ENCODE data around the gene CCDC39. TPM values are rescaled to one million over a fixed set of nuclear protein-coding genes. Genes with fewer than 3 reads are reported as not detected.
A peak's percentile ranks its signal among the peaks of the same experiment; 100 is the strongest.

The CCDC39 gene
- total RNA-seq (ENCODE audit: unreplicated experiment) = not detected
- long read RNA-seq = 0 reads

- H3K9me3 Mint-ChIP-seq (ENCODE audit: unreplicated experiment) = peaks cover 4% of the 10 kb centered on the region
- H3K36me3 Mint-ChIP-seq (ENCODE audit: unreplicated experiment) = no peaks in the 10 kb centered on the region
- peak; percentile 88 for DNase-seq
- peaks cover 4% of the 10 kb centered on the region for H3K27me3 Mint-ChIP-seq (ENCODE audit: unreplicated experiment)
- peak within 1 kb of the TSS; percentile 98 for H3K4me3 Mint-ChIP-seq (ENCODE audit: unreplicated experiment)
- H3K4me1 Mint-ChIP-seq (ENCODE audit: low read depth, unreplicated experiment) = no peaks in the 10 kb centered on the region
- H3K27ac Mint-ChIP-seq (ENCODE audit: unreplicated experiment) = peak within 1 kb of the TSS; percentile 23
- no peak for TF ChIP-seq CTCF (IDR thresholded peaks at IDR 0.05; ENCODE audit: partially characterized antibody, unreplicated experiment)
Measured at GRCh38 chr3:180679178-180680096, at the start of gene CCDC39. Gene CCDC39 (minus strand): TSS chr3:180679489. CDS start chr3:180679380, 109 bp downstream.

DNA sequence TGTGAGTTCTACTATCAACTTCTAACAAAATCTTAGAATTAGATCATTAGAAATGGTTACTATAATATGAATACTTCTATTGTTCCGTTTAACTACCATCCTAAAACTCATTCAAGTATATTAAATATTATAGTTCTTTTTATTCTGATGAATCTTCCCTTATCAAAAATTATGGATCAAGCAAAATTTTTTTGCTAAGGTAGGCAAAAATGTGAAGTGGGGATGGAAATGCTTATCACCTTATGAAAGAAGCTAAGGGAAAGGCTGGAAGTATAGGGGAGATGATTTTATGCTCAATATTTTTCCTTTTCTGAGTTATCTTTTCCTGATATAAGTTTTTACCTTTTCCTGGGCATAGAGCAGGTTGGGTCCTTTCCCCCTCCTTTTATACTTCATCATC, 40.7 kb upstream of the CCDC39 start:
- H3K4me1 Mint-ChIP-seq (ENCODE audit: low read depth, unreplicated experiment) = no peaks in the 10 kb centered on the region
- TF ChIP-seq CTCF (IDR thresholded peaks at IDR 0.05; ENCODE audit: partially characterized antibody, unreplicated experiment) = no peak
- no peak overlapping the region for H3K4me3 Mint-ChIP-seq (ENCODE audit: unreplicated experiment)
- no peaks in the 10 kb centered on the region for H3K9me3 Mint-ChIP-seq (ENCODE audit: unreplicated experiment)
- H3K36me3 Mint-ChIP-seq (ENCODE audit: unreplicated experiment) = no peaks in the 10 kb centered on the region
- no peaks in the 10 kb centered on the region for H3K27me3 Mint-ChIP-seq (ENCODE audit: unreplicated experiment)
- no peak for DNase-seq
- H3K27ac Mint-ChIP-seq (ENCODE audit: unreplicated experiment) = no peak overlapping the region

- no peaks in the 10 kb centered on the region for H3K4me1 Mint-ChIP-seq (ENCODE audit: low read depth, unreplicated experiment)
- no peak for TF ChIP-seq CTCF (IDR thresholded peaks at IDR 0.05; ENCODE audit: partially characterized antibody, unreplicated experiment)
- no peak for DNase-seq
- H3K9me3 Mint-ChIP-seq (ENCODE audit: unreplicated experiment) = peaks cover 3% of the 10 kb centered on the region
- H3K27ac Mint-ChIP-seq (ENCODE audit: unreplicated experiment) = no peak overlapping the region
- no peak overlapping the region for H3K4me3 Mint-ChIP-seq (ENCODE audit: unreplicated experiment)
- H3K27me3 Mint-ChIP-seq (ENCODE audit: unreplicated experiment) = no peaks in the 10 kb centered on the region
- no peaks in the 10 kb centered on the region for H3K36me3 Mint-ChIP-seq (ENCODE audit: unreplicated experiment)
Measured at GRCh38 chr3:180707896-180708295, 28.6 kb upstream of the CCDC39 start.

DNA sequence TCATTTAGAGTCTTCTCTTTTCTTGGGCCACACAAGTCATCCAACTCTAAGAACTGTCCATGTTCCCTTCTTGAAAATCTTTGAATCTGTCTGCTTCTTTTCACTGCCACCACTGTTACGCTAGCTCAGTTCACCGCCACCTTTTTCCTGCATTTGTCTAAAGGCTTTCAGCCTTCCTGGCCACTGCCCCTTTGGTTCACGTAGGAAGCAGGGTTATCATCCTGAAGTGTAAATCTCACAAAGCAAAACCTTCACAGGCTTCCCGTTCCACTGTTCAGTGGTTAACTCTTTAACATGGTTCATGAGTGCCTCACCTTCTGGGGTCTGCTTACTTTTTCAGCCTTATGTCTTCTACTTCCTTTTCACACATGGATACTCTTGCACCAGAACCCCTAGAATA, 26.3 kb upstream of the CCDC39 start:
- no peaks in the 10 kb centered on the region for H3K36me3 Mint-ChIP-seq (ENCODE audit: unreplicated experiment)
- no peaks in the 10 kb centered on the region for H3K27me3 Mint-ChIP-seq (ENCODE audit: unreplicated experiment)
- peaks cover 3% of the 10 kb centered on the region for H3K9me3 Mint-ChIP-seq (ENCODE audit: unreplicated experiment)
- H3K4me3 Mint-ChIP-seq (ENCODE audit: unreplicated experiment) = no peak overlapping the region
- H3K27ac Mint-ChIP-seq (ENCODE audit: unreplicated experiment) = no peak overlapping the region
- no peaks in the 10 kb centered on the region for H3K4me1 Mint-ChIP-seq (ENCODE audit: low read depth, unreplicated experiment)
- DNase-seq = no peak
- TF ChIP-seq CTCF (IDR thresholded peaks at IDR 0.05; ENCODE audit: partially characterized antibody, unreplicated experiment) = no peak

GRCh38 chr3:180704532-180704931, 25.2 kb upstream of the CCDC39 start:
- H3K4me1 Mint-ChIP-seq (ENCODE audit: low read depth, unreplicated experiment) = no peaks in the 10 kb centered on the region
- H3K27me3 Mint-ChIP-seq (ENCODE audit: unreplicated experiment) = no peaks in the 10 kb centered on the region
- H3K27ac Mint-ChIP-seq (ENCODE audit: unreplicated experiment) = no peak overlapping the region
- H3K9me3 Mint-ChIP-seq (ENCODE audit: unreplicated experiment) = peaks cover 3% of the 10 kb centered on the region
- H3K4me3 Mint-ChIP-seq (ENCODE audit: unreplicated experiment) = no peak overlapping the region
- DNase-seq = no peak
- no peak for TF ChIP-seq CTCF (IDR thresholded peaks at IDR 0.05; ENCODE audit: partially characterized antibody, unreplicated experiment)
- H3K36me3 Mint-ChIP-seq (ENCODE audit: unreplicated experiment) = no peaks in the 10 kb centered on the region
